HCT116 (cell line): Measurements from ENCODE around the gene LRRK2. TPM values are rescaled to one million over a fixed set of nuclear protein-coding genes. Genes with fewer than 3 reads are reported as not detected.

Source experiments
- ATAC-seq: fragments of 200-7000 bp; cut with Tn5 transposase; 2 replicates; pipeline ENCODE4 v1.9.1; 2020; ENCODE audit warnings: mild to moderate bottlenecking, moderate library complexity
- BruUV-seq: library from RNA; stranded (reverse); fragments of 400-500 nt; replicated peaks from 2 replicates; lab custom pipeline; 2021; lab: Mats Ljungman, UMichigan
- CTCF ChIA-PET: fragments of 300-600 bp; sonication (Branson Sonifier 250); formaldehyde crosslinking; loops from one replicate; lab custom pipeline; 2021; ENCODE audit warnings: antibody characterized with exemption; lab: Charles Lee
- POLR2A ChIA-PET: fragments of 300-600, 350-600 bp; sonication (Branson Sonifier 250); formaldehyde crosslinking; loops from one replicate; lab custom pipeline; 2021; ENCODE audit warnings: antibody characterized with exemption; lab: Charles Lee
- RAD21 ChIA-PET, 2 experiments: fragments of 300-600 bp; sonication (Branson Sonifier 250); formaldehyde crosslinking; loops; one replicate each; lab custom pipeline; 2023; ENCODE audit warnings: low total read pairs in 2 of 2; ENCODE audit not compliant: uncharacterized antibody in 2 of 2, unreplicated experiment in 2 of 2, low non-redundant PET in 1 of 2; lab: Charles Lee
- DNase-seq: peaks from one replicate; pipeline ENCODE4 v3.0.0-alpha.2; 2010; ENCODE audit warnings: low read depth, low spot score
- H2AFZ ChIP-seq: fragments of 200-600 bp; shearing (Covaris generic), sonication (generic); 2 replicates; pipeline ENCODE4 v1.6.1; 2017; ENCODE audit warnings: low read depth, mixed run types, mixed read lengths, antibody characterized with exemption, low read length; ENCODE audit not compliant: poor library complexity, severe bottlenecking
- H3K27ac ChIP-seq: 2 replicates; pipeline ENCODE4 v1.5.1; 2012; ENCODE audit warnings: low read depth, low read length
- H3K27me3 ChIP-seq: fragments of 200-600 bp; sonication (generic); 2 replicates; pipeline ENCODE4 v1.6.1; 2016; ENCODE audit warnings: mixed run types, low read length, mixed read lengths; ENCODE audit not compliant: insufficient read depth
- H3K36me3 ChIP-seq, 2 experiments: fragments of 200-500 bp in 1 of 2; fragments of 200-600 bp in 1 of 2; sonication (Bioruptor generic) in 1 of 2; sonication (generic) in 1 of 2; 2 replicates each; pipeline versions ENCODE4 v1.5.1 to v1.6.1; 2014 to 2016; ENCODE audit warnings: low read length in 2 of 2, inconsistent platforms in 1 of 2, mixed read lengths in 1 of 2, mixed run types in 1 of 2; ENCODE audit not compliant: insufficient read depth in 2 of 2, control insufficient read depth in 1 of 2
- H3K4me1 ChIP-seq, 2 experiments: fragments of 200-600 bp in 1 of 2; sonication (generic) in 1 of 2; 2 replicates each; pipeline versions ENCODE4 v1.5.1 to v1.6.1; 2012 to 2017; ENCODE audit warnings: low read length in 2 of 2, inconsistent platforms in 1 of 2, mild to moderate bottlenecking in 1 of 2, mixed read lengths in 1 of 2, mixed run types in 1 of 2, moderate library complexity in 1 of 2; ENCODE audit not compliant: insufficient read depth in 2 of 2, control insufficient read depth in 1 of 2
- H3K4me2 ChIP-seq: fragments of 200-600 bp; sonication (generic); 2 replicates; pipeline ENCODE4 v1.6.1; 2017; ENCODE audit warnings: mixed run types, low read length, mixed read lengths
- H3K4me3 ChIP-seq, 2 experiments: fragments of 200-600 bp in 1 of 2; sonication (generic) in 1 of 2; replicated peaks in 1 of 2; 2 replicates each; pipeline ENCODE4 v1.5.1; 2011 to 2016; ENCODE audit warnings: low read length in 2 of 2, control low read depth in 1 of 2, low read depth in 1 of 2, mild to moderate bottlenecking in 1 of 2, mixed read lengths in 1 of 2, mixed run types in 1 of 2
- H3K79me2 ChIP-seq: fragments of 200-600 bp; sonication (generic); 2 replicates; pipeline ENCODE4 v1.6.1; 2017; ENCODE audit warnings: mild to moderate bottlenecking, mixed run types, low read length, moderate library complexity, mixed read lengths; ENCODE audit not compliant: insufficient read depth
- H3K9ac ChIP-seq: fragments of 200-600 bp; sonication (generic); 2 replicates; pipeline ENCODE4 v1.6.1; 2016; ENCODE audit warnings: low read length, mixed read lengths
- H3K9me2 ChIP-seq: fragments of 200-600 bp; sonication (generic), shearing (Covaris generic); 2 replicates; pipeline ENCODE4 v1.6.1; 2017; ENCODE audit warnings: mixed run types, mild to moderate bottlenecking, moderate library complexity; ENCODE audit not compliant: insufficient read depth
- H3K9me3 ChIP-seq, 2 experiments: fragments of 200-500 bp in 1 of 2; fragments of 200-600 bp in 1 of 2; sonication (Bioruptor generic) in 1 of 2; sonication (generic) in 1 of 2; 2 replicates each; pipeline ENCODE4 v1.6.1; 2014 to 2017; ENCODE audit warnings: low read length in 2 of 2, mixed read lengths in 2 of 2, inconsistent platforms in 1 of 2, low read depth in 1 of 2, mild to moderate bottlenecking in 1 of 2, mixed run types in 1 of 2, moderate library complexity in 1 of 2; ENCODE audit not compliant: control insufficient read depth in 1 of 2, insufficient read depth in 1 of 2
- H4K20me1 ChIP-seq: fragments of 200-600 bp; sonication (generic), shearing (Covaris generic); 2 replicates; pipeline ENCODE4 v1.6.1; 2017; ENCODE audit warnings: mixed run types, mild to moderate bottlenecking, moderate library complexity; ENCODE audit not compliant: insufficient read depth
- CEBPB ChIP-seq: IDR thresholded peaks from 2 replicates; pipeline ENCODE4 v1.6.1; 2012; ENCODE audit warnings: low read depth
- ELF1 ChIP-seq: IDR thresholded peaks from 2 replicates; pipeline ENCODE4 v1.6.1; 2012; ENCODE audit warnings: low read depth, borderline replicate concordance
- EZH2 ChIP-seq: fragments of 200-600 bp; sonication (generic); IDR thresholded peaks from 2 replicates; pipeline ENCODE4 v1.6.1; 2017; ENCODE audit warnings: antibody characterized with exemption, mixed run types
- EZH2phosphoT487 ChIP-seq: fragments of 200-600 bp; IDR thresholded peaks from 2 replicates; pipeline ENCODE4 v1.6.1; 2018; ENCODE audit warnings: antibody characterized with exemption, borderline replicate concordance
- FOSL1 ChIP-seq: IDR thresholded peaks from 2 replicates; pipeline ENCODE4 v1.6.1; 2012; ENCODE audit warnings: low read depth
- MAX ChIP-seq: IDR thresholded peaks from 2 replicates; pipeline ENCODE4 v1.6.1; 2012
- POLR2A ChIP-seq: IDR thresholded peaks from 2 replicates; pipeline ENCODE4 v1.7.0; 2011; ENCODE audit warnings: borderline replicate concordance; ENCODE audit not compliant: insufficient read depth, insufficient read length; ENCODE audit errors: extremely low read depth
- RAD21 ChIP-seq: IDR thresholded peaks from 2 replicates; pipeline ENCODE4 v1.6.1; 2012; ENCODE audit warnings: low read depth, mild to moderate bottlenecking
- SIN3A ChIP-seq: IDR thresholded peaks from 2 replicates; pipeline ENCODE4 v1.6.1; 2012; ENCODE audit warnings: low read depth
- SP1 ChIP-seq: IDR thresholded peaks from 2 replicates; pipeline ENCODE4 v1.6.1; 2012; ENCODE audit warnings: low read depth
- SRF ChIP-seq: IDR thresholded peaks from 2 replicates; pipeline ENCODE4 v1.6.1; 2012; ENCODE audit warnings: low read depth
- YY1 ChIP-seq: IDR thresholded peaks from 2 replicates; pipeline ENCODE4 v1.6.1; 2011; ENCODE audit warnings: low read length, low read depth, moderate library complexity, mild to moderate bottlenecking; ENCODE audit not compliant: insufficient replicate concordance; ENCODE audit errors: extremely low read depth
- ZNF274 ChIP-seq: fragments of 200-500 bp; sonication (Bioruptor generic); IDR thresholded peaks from 2 replicates; pipeline ENCODE4 v1.6.1; 2014; ENCODE audit warnings: mild to moderate bottlenecking, low read depth, low read length, inconsistent platforms
- intact Hi-C: fragments of 100-400 bp; cut with micrococcal nuclease; formaldehyde crosslinking; loops from 2 replicates; pipeline ENCODE4 v1.10.0; 2022
- total RNA-seq: library from RNA; stranded (reverse); gene quantifications from one replicate; pipeline ENCODE4 v1.2.1, GENCODE V29; 2021; ENCODE audit not compliant: unreplicated experiment
- TF ChIP-seq, protein P1 (sequence below), 3 experiments: fragments of 200-600 bp in 1 of 3; sonication (generic) in 1 of 3; IDR thresholded peaks in 2 of 3; conservative IDR thresholded peaks in 1 of 3; 2 replicates each; pipeline ENCODE4 v1.5.1; 2012 to 2017; ENCODE audit warnings: low read depth in 2 of 3, low read length in 2 of 3, antibody characterized with exemption in 1 of 3, borderline replicate concordance in 1 of 3, control low read depth in 1 of 3, mild to moderate bottlenecking in 1 of 3, mixed read lengths in 1 of 3, mixed run types in 1 of 3, moderate library complexity in 1 of 3; ENCODE audit not compliant: insufficient read depth in 1 of 3

Gene LRRK2
- total RNA-seq, 1 experiment from 2014 or later: 0.20 TPM

GRCh38 chr12:40207551-40207950 lies 17.2 kb upstream of the LRRK2 start (continued):
- TF ChIP-seq RAD21 (no peak), SRF (no peak), POLR2A (no peak)

- DNase-seq (no peak), ATAC-seq (no peak)
- H3K36me3 ChIP-seq: no peaks in the 10 kb centered on the region
- H3K27ac ChIP-seq: no peak overlapping the region
- ChIA-PET CTCF (no interaction called here), POLR2A (no interaction called here), RAD21 (no interaction called here)
- BruUV-seq: no TSS peak
- no peaks in the 10 kb centered on the region for H3K9me3 ChIP-seq
- H3K27me3 ChIP-seq: no peaks in the 10 kb centered on the region
- H3K9me2 ChIP-seq: no peaks in the 10 kb centered on the region
- intact Hi-C loops: no loop called here
- no peak overlapping the region for H3K4me3 ChIP-seq
- H2AFZ ChIP-seq: peak overlapping the region; percentile 20
- H3K9ac ChIP-seq: no peak overlapping the region
- H3K4me2 ChIP-seq: no peak overlapping the region
- no peaks in the 10 kb centered on the region; the same call in 1 of the 2 replicates for H4K20me1 ChIP-seq
- TF ChIP-seq EZH2 (no peak), SIN3A (no peak), ZNF274 (no peak), SP1 (no peak), ELF1 (no peak), FOSL1 (no peak), YY1 (no peak), EZH2phosphoT487 (no peak), MAX (no peak), CEBPB (no peak)
- TF ChIP-seq, protein P1, sequence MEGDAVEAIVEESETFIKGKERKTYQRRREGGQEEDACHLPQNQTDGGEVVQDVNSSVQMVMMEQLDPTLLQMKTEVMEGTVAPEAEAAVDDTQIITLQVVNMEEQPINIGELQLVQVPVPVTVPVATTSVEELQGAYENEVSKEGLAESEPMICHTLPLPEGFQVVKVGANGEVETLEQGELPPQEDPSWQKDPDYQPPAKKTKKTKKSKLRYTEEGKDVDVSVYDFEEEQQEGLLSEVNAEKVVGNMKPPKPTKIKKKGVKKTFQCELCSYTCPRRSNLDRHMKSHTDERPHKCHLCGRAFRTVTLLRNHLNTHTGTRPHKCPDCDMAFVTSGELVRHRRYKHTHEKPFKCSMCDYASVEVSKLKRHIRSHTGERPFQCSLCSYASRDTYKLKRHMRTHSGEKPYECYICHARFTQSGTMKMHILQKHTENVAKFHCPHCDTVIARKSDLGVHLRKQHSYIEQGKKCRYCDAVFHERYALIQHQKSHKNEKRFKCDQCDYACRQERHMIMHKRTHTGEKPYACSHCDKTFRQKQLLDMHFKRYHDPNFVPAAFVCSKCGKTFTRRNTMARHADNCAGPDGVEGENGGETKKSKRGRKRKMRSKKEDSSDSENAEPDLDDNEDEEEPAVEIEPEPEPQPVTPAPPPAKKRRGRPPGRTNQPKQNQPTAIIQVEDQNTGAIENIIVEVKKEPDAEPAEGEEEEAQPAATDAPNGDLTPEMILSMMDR (IDR thresholded peaks at IDR 0.05 in 2 of 3, conservative IDR thresholded peaks at IDR 0.05 in 1 of 3; ENCODE audit: borderline replicate concordance in 1 of 3, insufficient read depth in 1 of 3, low read depth in 2 of 3, low read length in 2 of 3): no peak
- no peaks in the 10 kb centered on the region for H3K79me2 ChIP-seq
- H3K4me1 ChIP-seq: no peaks in the 10 kb centered on the region; a peak in 1 of 4 replicates
Observed at GRCh38 chr12:40208707-40209446, 15.9 kb upstream of the LRRK2 start.
